ENCODE results near the gene TRIML1.
"Not testable (repeated sequence)": the region's sequence is repeated elsewhere in the genome, so short reads cannot be mapped to it uniquely, and the experiment has no call there.

The TRIML1 gene

GRCh38 chr4:188158336-188158735 is 19.1 kb downstream of the TRIML1 start:
- no peak for DNase-seq

- not testable (repeated sequence) for DNase-seq
Measured at GRCh38 chr4:188159513-188160226, 20.4 kb downstream of the TRIML1 start.

- DNase-seq = no peak
Measured at GRCh38 chr4:188160406-188160805, 21.2 kb downstream of the TRIML1 start.

GRCh38 chr4:188161167-188161566 is 21.9 kb downstream of the TRIML1 start:
- DNase-seq = no peak

GRCh38 chr4:188162698-188163097 is 23.5 kb downstream of the TRIML1 start:
- DNase-seq = no peak

- no peak for DNase-seq
Measured at GRCh38 chr4:188168726-188169373, 29.6 kb downstream of the TRIML1 start.

- DNase-seq = no peak
Measured at GRCh38 chr4:188171551-188171950, 32.3 kb downstream of the TRIML1 start.

- no peak for DNase-seq
Measured at GRCh38 chr4:188175288-188175687, 36.0 kb downstream of the TRIML1 start.

GRCh38 chr4:188177997-188178675 is 38.9 kb downstream of the TRIML1 start:
- DNase-seq = no peak

GRCh38 chr4:188178806-188179205 is 39.6 kb downstream of the TRIML1 start:
- no peak for DNase-seq

GRCh38 chr4:188187106-188187505 is 47.9 kb downstream of the TRIML1 start:
- no peak for DNase-seq

- DNase-seq = no peak
Measured at GRCh38 chr4:188190461-188190860, 51.2 kb downstream of the TRIML1 start.

- no peak for DNase-seq
Measured at GRCh38 chr4:188194421-188194820, 55.2 kb downstream of the TRIML1 start.

- DNase-seq = no peak
Measured at GRCh38 chr4:188195389-188195985, 56.2 kb downstream of the TRIML1 start.

GRCh38 chr4:188196134-188196735 is 57.0 kb downstream of the TRIML1 start:
- no peak for DNase-seq
